DOHH2 (cell line): ENCODE measurements around the gene RAB3IL1.

Experiments
- H3F3A ChIP-seq: fragments of 200-600 bp; sonication (generic), shearing (Covaris generic); 2 replicates; pipeline ENCODE4 v1.6.0; 2016; ENCODE audit warnings: antibody characterized with exemption, mild to moderate bottlenecking; ENCODE audit not compliant: control insufficient read depth, insufficient read depth
- H3K27ac ChIP-seq: fragments of 200-600 bp; sonication (generic); 2 replicates; pipeline ENCODE4 v1.5.1; 2014; ENCODE audit warnings: low read depth, mild to moderate bottlenecking, low read length, moderate library complexity
- H3K27me3 ChIP-seq: fragments of 200-600 bp; sonication (generic); 2 replicates; pipeline ENCODE4 v1.6.1; 2014; ENCODE audit warnings: mild to moderate bottlenecking, low read length, mixed read lengths; ENCODE audit not compliant: control insufficient read depth
- H3K36me3 ChIP-seq: fragments of 200-600 bp; sonication (generic); 2 replicates; pipeline ENCODE4 v1.6.1; 2014; ENCODE audit warnings: mild to moderate bottlenecking, low read length, moderate library complexity, mixed read lengths; ENCODE audit not compliant: control insufficient read depth
- H3K4me1 ChIP-seq: fragments of 200-600 bp; sonication (generic); 2 replicates; pipeline ENCODE4 v1.6.1; 2014; ENCODE audit warnings: mild to moderate bottlenecking, low read length, mixed read lengths; ENCODE audit not compliant: control insufficient read depth
- H3K4me2 ChIP-seq: fragments of 200-600 bp; sonication (generic); 2 replicates; pipeline ENCODE4 v1.6.0; 2014; ENCODE audit warnings: mild to moderate bottlenecking, low read length, moderate library complexity
- H3K4me3 ChIP-seq: fragments of 200-600 bp; sonication (generic); 2 replicates; pipeline ENCODE4 v1.5.1; 2014; ENCODE audit warnings: mild to moderate bottlenecking, low read length, mixed read lengths
- H3K79me2 ChIP-seq: fragments of 200-600 bp; sonication (generic); 2 replicates; pipeline ENCODE4 v1.6.1; 2014; ENCODE audit warnings: mild to moderate bottlenecking, low read length, mixed read lengths; ENCODE audit not compliant: control insufficient read depth
- H3K9me2 ChIP-seq: fragments of 200-600 bp; sonication (generic); replicated peaks from 2 replicates; pipeline ENCODE4 v1.6.1; 2014; ENCODE audit warnings: mild to moderate bottlenecking, low read length, mixed read lengths; ENCODE audit not compliant: control insufficient read depth
- H3K9me3 ChIP-seq: fragments of 200-600 bp; sonication (generic); 2 replicates; pipeline ENCODE4 v1.6.1; 2014; ENCODE audit warnings: antibody characterized with exemption, low read length, mixed read lengths; ENCODE audit not compliant: control insufficient read depth, insufficient read depth
- H4K20me1 ChIP-seq: fragments of 200-600 bp; sonication (generic); 2 replicates; pipeline ENCODE4 v1.6.0; 2014; ENCODE audit warnings: low read depth, mild to moderate bottlenecking, antibody characterized with exemption, low read length, moderate library complexity; ENCODE audit not compliant: control insufficient read depth, insufficient read depth
- CTCF ChIP-seq: fragments of 200-600 bp; sonication (generic); IDR thresholded peaks from one replicate; pipeline ENCODE4 v1.5.1; 2014; ENCODE audit warnings: antibody characterized with exemption, mild to moderate bottlenecking, low read depth, low read length; ENCODE audit not compliant: poor library complexity, severe bottlenecking
- EZH2phosphoT487 ChIP-seq: fragments of 200-600 bp; sonication (generic); IDR thresholded peaks from 2 replicates; pipeline ENCODE4 v1.6.1; 2017; ENCODE audit warnings: borderline replicate concordance, mild to moderate bottlenecking, antibody characterized with exemption, low read length, moderate library complexity, mixed read lengths

RAB3IL1 gene

GRCh38 chr11:61866231-61866957 is 51.0 kb downstream of the RAB3IL1 start:
- Histone ChIP-seq H4K20me1 (peaks cover 4% of the 10 kb centered on the region), H3K36me3 (peaks cover 47% of the 10 kb centered on the region), H3K9me3 (no peaks in the 10 kb centered on the region), H3K4me1 (peaks cover 8% of the 10 kb centered on the region), H3K4me2 (no peak overlapping the region), H3K9me2 (no peaks in the 10 kb centered on the region), H3K27me3 (no peaks in the 10 kb centered on the region), H3K4me3 (no peak overlapping the region), H3K79me2 (no peaks in the 10 kb centered on the region), H3K27ac (no peak overlapping the region), H3F3A (0 out of 2 replicates have a peak, but pooled peaks cover 6% of the 10 kb centered on the region)
- TF ChIP-seq EZH2phosphoT487: no peak
- TF ChIP-seq CTCF: no peak

- H3K27me3 ChIP-seq: no peaks in the 10 kb centered on the region
- 0 out of 2 replicates have a peak, but pooled peaks cover 3% of the 10 kb centered on the region for H3F3A ChIP-seq
- peaks cover 4% of the 10 kb centered on the region for H4K20me1 ChIP-seq
- H3K9me3 ChIP-seq: no peaks in the 10 kb centered on the region
- H3K4me3 ChIP-seq: no peak overlapping the region
- no peaks in the 10 kb centered on the region for H3K4me1 ChIP-seq
- no peak overlapping the region for H3K4me2 ChIP-seq
- no peaks in the 10 kb centered on the region for H3K79me2 ChIP-seq
- H3K36me3 ChIP-seq: peaks cover 56% of the 10 kb centered on the region
- H3K9me2 ChIP-seq: no peaks in the 10 kb centered on the region
- no peak overlapping the region for H3K27ac ChIP-seq
- TF ChIP-seq CTCF (no peak), EZH2phosphoT487 (no peak)
These were observed 52.3 kb downstream of the RAB3IL1 start for GRCh38 chr11:61864814-61865775.

GRCh38 chr11:61863548-61864081 is 53.8 kb downstream of the RAB3IL1 start:
- no peaks in the 10 kb centered on the region for H3K4me1 ChIP-seq
- 0 out of 2 replicates have a peak, but pooled peaks cover 3% of the 10 kb centered on the region for H3F3A ChIP-seq
- TF ChIP-seq CTCF: no peak
- TF ChIP-seq EZH2phosphoT487: no peak
- peaks cover 70% of the 10 kb centered on the region for H3K36me3 ChIP-seq
- H3K4me3 ChIP-seq: no peak overlapping the region
- no peaks in the 10 kb centered on the region for H3K9me2 ChIP-seq
- H3K9me3 ChIP-seq: no peaks in the 10 kb centered on the region
- no peak overlapping the region for H3K4me2 ChIP-seq
- no peaks in the 10 kb centered on the region for H3K79me2 ChIP-seq
- H3K27me3 ChIP-seq: no peaks in the 10 kb centered on the region
- no peak overlapping the region for H3K27ac ChIP-seq
- H4K20me1 ChIP-seq: peaks cover 4% of the 10 kb centered on the region
